Colonic mucosa (tissue), 4 donors: ENCODE results near the gene HAUS7. TPM values are rescaled to one million over a fixed set of nuclear protein-coding genes. Genes with fewer than 3 reads are reported as not detected.

Experiments used
- DNase-seq: peaks from one replicate; pipeline ENCODE4 v3.0.0-alpha.2; 2020
- H3K27ac ChIP-seq: fragments of 200-600 bp; one replicate; pipeline ENCODE4 v1.8.0; 2021
- H3K27me3 ChIP-seq: fragments of 200-600 bp; one replicate; pipeline ENCODE4 v1.8.0; 2021
- H3K36me3 ChIP-seq: fragments of 200-600 bp; one replicate; pipeline ENCODE4 v1.8.0; 2021
- H3K4me1 ChIP-seq: fragments of 200-600 bp; one replicate; pipeline ENCODE4 v1.8.0; 2021; ENCODE audit warnings: mild to moderate bottlenecking
- H3K4me3 ChIP-seq: fragments of 200-600 bp; one replicate; pipeline ENCODE4 v1.8.0; 2021
- H3K9ac ChIP-seq, 2 donors: one replicate each; pipeline ENCODE4 v1.7.0; 2013; ENCODE audit warnings: control low read depth in 2 of 2, low read depth in 2 of 2, low read length in 2 of 2
- H3K9me3 ChIP-seq: fragments of 200-600 bp; one replicate; pipeline ENCODE4 v1.8.0; 2021
- intact Hi-C: fragments of 100-400 bp; cut with DNase I; formaldehyde crosslinking; loops from one replicate; pipeline ENCODE4 v1.14.1; 2022
- total RNA-seq, 2 donors: library from RNA; stranded (reverse); fragmentation: NEBNext Ultra II Directional in 1 of 2; extraction: Animal tissue kit (Norgen Biotek cat#: 25700) in 1 of 2; gene quantifications; one replicate each; pipeline ENCODE4 v1.2.1, GENCODE V29; 2021
- TF ChIP-seq, protein P1 (sequence below): fragments of 200-600 bp; IDR thresholded peaks from one replicate; pipeline ENCODE4 v1.8.0; 2022; ENCODE audit warnings: antibody characterized with exemption, mild to moderate bottlenecking
- donor health status: healthy.
- donor health status: DM: no; HTN: no; CAD: no.
- donor health status: DM: no; HTN: no; CAD: no.

The HAUS7 gene
- total RNA-seq, 2 donors from 2014 or later: 18.9 to 47.8 TPM

DNA sequence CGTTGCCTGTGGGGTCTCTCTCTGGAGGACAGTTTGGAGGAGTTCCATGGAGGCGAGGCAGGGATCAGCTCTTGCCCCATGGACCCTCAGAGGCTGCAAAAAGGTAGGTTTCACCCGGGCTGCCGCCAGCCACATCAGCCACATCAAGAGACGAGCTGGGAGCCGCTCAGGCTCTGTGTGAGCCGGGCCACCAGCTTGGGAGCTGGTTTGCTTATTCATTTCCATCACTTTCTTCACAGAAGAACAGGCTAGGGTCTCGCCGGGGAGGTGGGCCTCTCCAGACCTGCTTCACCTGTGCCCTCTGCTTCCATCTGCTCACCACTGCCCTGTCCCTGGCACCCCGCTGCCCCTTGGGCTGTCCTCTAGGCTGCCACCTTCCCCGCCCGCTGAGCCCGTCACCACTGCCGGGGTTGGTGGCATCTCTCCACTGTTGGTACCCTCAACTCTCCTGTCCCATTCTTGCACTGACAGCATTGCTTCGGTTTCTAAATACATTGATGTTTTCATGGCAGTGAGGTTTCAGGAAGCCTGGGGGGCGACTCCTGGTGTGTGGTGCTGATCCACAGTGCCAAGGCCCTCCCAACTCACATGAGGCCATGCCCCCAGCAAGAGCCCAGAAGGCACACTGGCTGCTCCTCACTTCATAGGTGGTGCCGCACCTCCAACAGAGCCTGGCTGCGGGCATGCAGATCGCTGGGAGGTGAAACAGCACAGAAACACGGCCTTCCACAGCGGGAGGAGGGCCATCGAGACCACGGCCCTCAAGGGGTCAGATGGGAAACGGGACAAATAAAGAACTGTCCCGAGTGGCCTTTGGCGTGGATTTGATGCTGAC lies 20.0 kb downstream of the HAUS7 start:
- intact Hi-C loops: no loop called here
- H3K36me3 ChIP-seq: no peaks in the 10 kb centered on the region
- no peaks in the 10 kb centered on the region for H3K4me1 ChIP-seq
- TF ChIP-seq, protein P1, sequence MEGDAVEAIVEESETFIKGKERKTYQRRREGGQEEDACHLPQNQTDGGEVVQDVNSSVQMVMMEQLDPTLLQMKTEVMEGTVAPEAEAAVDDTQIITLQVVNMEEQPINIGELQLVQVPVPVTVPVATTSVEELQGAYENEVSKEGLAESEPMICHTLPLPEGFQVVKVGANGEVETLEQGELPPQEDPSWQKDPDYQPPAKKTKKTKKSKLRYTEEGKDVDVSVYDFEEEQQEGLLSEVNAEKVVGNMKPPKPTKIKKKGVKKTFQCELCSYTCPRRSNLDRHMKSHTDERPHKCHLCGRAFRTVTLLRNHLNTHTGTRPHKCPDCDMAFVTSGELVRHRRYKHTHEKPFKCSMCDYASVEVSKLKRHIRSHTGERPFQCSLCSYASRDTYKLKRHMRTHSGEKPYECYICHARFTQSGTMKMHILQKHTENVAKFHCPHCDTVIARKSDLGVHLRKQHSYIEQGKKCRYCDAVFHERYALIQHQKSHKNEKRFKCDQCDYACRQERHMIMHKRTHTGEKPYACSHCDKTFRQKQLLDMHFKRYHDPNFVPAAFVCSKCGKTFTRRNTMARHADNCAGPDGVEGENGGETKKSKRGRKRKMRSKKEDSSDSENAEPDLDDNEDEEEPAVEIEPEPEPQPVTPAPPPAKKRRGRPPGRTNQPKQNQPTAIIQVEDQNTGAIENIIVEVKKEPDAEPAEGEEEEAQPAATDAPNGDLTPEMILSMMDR: no peak
- no peaks in the 10 kb centered on the region for H3K27me3 ChIP-seq
- no peak for DNase-seq
- no peak overlapping the region for H3K27ac ChIP-seq
- no peak overlapping the region for H3K9ac ChIP-seq
- H3K4me3 ChIP-seq: no peak overlapping the region
- H3K9me3 ChIP-seq: no peaks in the 10 kb centered on the region

DNA sequence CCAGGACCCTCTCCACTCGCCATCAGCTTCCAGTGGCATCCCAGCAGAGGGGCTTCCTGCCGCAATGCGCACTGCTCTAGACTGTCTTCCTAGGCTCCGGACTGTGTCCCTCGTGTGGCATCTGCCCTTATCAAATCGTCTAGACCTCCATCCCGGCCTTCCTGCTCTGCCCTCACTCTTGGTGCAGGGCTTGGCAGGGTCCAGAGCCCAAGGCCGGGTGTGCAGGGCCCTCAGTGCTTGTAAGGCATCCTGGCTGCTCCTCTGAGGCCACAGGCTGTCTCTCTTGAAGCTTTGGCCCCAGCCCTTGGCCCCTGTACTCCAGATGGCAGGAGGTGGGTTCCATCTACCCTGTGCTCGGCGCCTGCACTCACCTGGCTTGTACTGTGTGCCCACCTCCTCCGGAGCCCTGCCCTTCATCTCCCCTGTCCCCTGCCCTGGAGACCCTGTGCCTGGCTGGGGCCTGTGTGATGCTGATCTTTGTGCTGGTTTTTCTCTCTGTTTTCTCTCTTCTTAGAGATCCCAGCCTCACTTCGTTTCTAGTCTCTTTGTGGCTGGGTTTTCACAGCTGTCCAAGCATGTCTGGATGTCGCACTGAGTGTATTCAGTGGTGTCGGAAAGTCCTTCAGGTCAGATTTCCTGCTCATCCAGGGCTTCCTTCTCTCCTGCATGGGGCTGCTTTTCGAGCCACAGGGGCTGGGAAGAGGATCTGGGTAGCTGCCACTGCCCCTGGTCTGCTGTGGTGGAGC lies 20.8 kb downstream of the HAUS7 start:
- Histone ChIP-seq H3K4me3 (no peak overlapping the region), H3K36me3 (no peaks in the 10 kb centered on the region), H3K27me3 (no peaks in the 10 kb centered on the region), H3K27ac (no peak overlapping the region), H3K4me1 (no peaks in the 10 kb centered on the region), H3K9ac (no peak overlapping the region), H3K9me3 (no peaks in the 10 kb centered on the region)
- TF ChIP-seq, protein P1: no peak
- DNase-seq: no peak
- intact Hi-C loops: no loop called here

DNA sequence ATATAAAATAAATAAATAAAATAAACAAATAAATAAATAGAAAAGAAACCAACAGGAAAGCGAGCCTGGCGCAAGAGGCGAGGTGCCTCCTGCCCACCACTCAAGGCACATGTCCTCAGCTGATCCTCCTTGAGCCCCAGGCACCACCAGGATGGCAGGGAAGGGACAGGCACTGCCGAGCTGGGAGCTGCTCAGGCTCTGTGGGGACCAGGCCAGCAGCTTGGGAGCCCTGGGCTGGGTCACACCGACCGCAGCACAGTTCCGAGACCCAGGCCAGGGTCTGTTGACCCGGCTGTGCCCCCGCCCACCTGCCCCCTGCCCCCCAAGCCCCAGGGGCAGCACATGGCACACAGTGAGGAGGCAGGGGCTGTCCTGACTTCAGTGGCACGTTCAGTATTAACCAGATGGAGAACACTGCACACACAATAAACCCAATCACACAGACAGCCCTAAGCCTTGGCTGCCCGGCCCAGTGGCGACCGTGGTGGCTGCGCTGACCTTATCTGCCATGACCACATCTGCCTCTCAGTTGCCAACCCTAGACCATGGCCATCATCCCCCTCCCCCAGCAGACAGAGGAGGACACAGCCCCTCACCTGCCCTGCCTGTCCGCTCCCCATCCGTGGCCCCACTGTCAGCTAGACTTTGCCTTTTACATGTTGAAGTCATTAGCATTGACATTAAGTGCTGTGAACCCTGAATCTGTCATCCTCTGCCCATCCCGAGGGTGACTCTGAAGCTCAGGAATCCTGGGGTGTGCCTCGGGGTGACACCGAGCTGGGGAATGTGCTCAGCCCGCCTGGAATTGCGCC lies 21.6 kb downstream of the HAUS7 start:
- H3K4me1 ChIP-seq: no peaks in the 10 kb centered on the region
- no peak overlapping the region for H3K4me3 ChIP-seq
- TF ChIP-seq, protein P1: no peak
- no peaks in the 10 kb centered on the region for H3K36me3 ChIP-seq
- no peak for DNase-seq
- no peak overlapping the region for H3K27ac ChIP-seq
- H3K27me3 ChIP-seq: no peaks in the 10 kb centered on the region
- intact Hi-C loops: no loop called here
- no peak overlapping the region for H3K9ac ChIP-seq
- no peaks in the 10 kb centered on the region for H3K9me3 ChIP-seq

DNA sequence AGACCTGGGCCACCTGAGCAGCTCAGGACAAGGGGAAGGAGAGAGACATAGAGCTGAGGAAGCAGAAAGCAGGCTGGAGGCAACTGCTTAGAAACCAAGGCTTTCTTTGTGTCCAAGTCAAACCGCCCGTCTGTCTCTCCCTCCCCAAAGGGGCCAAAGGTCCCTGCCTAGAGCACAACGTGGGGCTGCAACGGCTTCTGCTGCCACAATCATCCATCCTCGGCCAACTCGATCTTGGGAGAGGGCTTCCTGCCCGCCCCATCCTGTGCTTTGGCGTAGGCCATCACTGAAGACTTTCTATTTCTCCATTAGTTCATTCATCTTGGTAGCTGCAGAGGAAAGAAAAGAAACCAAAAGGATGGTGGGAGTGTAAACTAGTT lies 22.8 kb downstream of the HAUS7 start:
- no peak for DNase-seq

More for the DNA sequence above, 22.8 kb downstream of the HAUS7 start:
- H3K27me3 ChIP-seq: no peaks in the 10 kb centered on the region
- no peaks in the 10 kb centered on the region for H3K4me1 ChIP-seq
- TF ChIP-seq, protein P1: no peak
- H3K4me3 ChIP-seq: no peak overlapping the region
- H3K9me3 ChIP-seq: no peaks in the 10 kb centered on the region
- H3K9ac ChIP-seq: no peak overlapping the region
- no peak overlapping the region for H3K27ac ChIP-seq
- intact Hi-C loops: no loop called here
- H3K36me3 ChIP-seq: no peaks in the 10 kb centered on the region
